ENCODE measurements around the gene PARN. TPM values are rescaled to one million over a fixed set of nuclear protein-coding genes. Genes with fewer than 3 reads are reported as not detected.

The PARN gene
- polyA plus RNA-seq, 1 experiment = 33.9 TPM

DNA sequence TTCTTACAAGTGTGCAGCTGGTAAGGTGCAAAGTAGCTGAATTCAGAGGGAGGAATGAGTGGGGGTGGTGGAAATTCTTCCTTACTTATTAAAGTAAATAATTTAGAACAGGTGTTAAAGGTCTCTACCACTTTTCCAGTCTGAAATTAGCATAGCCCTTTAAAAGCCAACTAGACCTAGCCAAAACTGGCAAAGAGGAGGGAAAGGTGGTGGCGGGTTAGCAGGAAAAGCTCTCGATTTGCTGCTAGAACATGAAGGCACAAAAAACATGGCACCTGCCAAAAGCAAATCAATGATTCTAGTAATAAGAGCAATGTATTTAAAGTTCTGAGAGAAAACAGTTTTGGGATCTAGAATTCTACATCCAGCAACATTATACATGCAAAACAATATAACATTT lies 157.7 kb downstream of the PARN start:
- ChIA-PET POLR2A (no interaction called here), CTCF (no interaction called here)

DNA sequence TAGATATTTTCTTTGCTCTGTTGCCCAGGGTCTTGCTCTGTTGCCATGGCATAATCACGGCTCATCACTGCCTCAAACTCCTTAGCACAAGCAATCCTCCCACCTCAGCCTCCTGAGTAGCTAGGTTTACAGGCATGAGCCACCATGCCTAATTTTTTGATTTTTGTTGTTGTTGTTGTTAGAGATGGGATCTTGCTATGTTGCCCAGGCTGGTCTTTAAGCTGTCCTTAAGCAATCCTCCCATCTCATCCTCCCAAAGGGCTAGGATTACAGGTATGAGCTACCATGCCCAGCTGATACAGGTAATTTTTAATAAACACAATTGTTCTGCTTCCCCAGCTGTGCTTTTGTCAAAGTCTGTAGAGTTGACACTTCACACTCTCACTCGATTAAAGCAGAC lies 159.3 kb downstream of the PARN start:
- Histone ChIP-seq H3K9me3 (ENCODE audit: control insufficient read depth, insufficient read depth, low read length) (no peaks in the 10 kb centered on the region), H3K27ac (ENCODE audit: low read depth, low read length) (no peak overlapping the region), H3K4me3 (ENCODE audit: low read depth, low read length) (no peak overlapping the region), H3K27me3 (ENCODE audit: control insufficient read depth, insufficient read depth, low read length) (no peaks in the 10 kb centered on the region)
- TF ChIP-seq, protein P1, sequence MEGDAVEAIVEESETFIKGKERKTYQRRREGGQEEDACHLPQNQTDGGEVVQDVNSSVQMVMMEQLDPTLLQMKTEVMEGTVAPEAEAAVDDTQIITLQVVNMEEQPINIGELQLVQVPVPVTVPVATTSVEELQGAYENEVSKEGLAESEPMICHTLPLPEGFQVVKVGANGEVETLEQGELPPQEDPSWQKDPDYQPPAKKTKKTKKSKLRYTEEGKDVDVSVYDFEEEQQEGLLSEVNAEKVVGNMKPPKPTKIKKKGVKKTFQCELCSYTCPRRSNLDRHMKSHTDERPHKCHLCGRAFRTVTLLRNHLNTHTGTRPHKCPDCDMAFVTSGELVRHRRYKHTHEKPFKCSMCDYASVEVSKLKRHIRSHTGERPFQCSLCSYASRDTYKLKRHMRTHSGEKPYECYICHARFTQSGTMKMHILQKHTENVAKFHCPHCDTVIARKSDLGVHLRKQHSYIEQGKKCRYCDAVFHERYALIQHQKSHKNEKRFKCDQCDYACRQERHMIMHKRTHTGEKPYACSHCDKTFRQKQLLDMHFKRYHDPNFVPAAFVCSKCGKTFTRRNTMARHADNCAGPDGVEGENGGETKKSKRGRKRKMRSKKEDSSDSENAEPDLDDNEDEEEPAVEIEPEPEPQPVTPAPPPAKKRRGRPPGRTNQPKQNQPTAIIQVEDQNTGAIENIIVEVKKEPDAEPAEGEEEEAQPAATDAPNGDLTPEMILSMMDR (IDR thresholded peaks at IDR 0.05; ENCODE audit: low read depth, low read length) = no peak
- ChIA-PET CTCF (interaction anchor here (1.0 to 1.5 kb wide), 2 partner anchors 21 to 58 kb away, joined by 3 to 4 read pairs; no protein-coding TSS in a partner anchor), POLR2A (no interaction called here)
- DNase-seq (ENCODE audit: low read depth, low spot score) = no peak

More for the DNA sequence above, 157.7 kb downstream of the PARN start:
- no peak for DNase-seq (ENCODE audit: low read depth, low spot score)
- H3K4me3 ChIP-seq (ENCODE audit: low read depth, low read length) = no peak overlapping the region
- no peak overlapping the region for H3K27ac ChIP-seq (ENCODE audit: low read depth, low read length)
- no peaks in the 10 kb centered on the region for H3K27me3 ChIP-seq (ENCODE audit: control insufficient read depth, insufficient read depth, low read length)
- TF ChIP-seq, protein P1 (IDR thresholded peaks at IDR 0.05; ENCODE audit: low read depth, low read length) = no peak
- H3K9me3 ChIP-seq (ENCODE audit: control insufficient read depth, insufficient read depth, low read length) = no peaks in the 10 kb centered on the region

DNA sequence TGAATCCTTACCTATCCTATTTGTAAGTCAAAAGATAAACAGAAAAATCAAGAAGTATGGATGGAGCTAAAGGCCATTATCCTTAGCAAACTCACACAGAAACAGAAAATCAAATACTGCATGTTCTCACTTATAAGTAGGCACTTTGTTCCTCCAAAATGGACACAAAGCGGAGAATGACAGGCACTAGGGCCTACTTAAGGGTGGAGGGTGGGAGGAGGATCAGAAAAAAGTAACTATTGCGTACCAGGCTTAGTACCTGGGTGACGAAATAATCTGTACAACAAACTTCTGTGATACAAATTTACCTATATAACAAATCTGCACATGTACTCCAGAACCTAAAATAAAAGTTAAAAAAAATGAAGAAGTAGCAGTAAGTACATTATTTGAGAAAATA lies 164.3 kb downstream of the PARN start:
- peaks cover 10% of the 10 kb centered on the region for H3K9me3 ChIP-seq (ENCODE audit: control insufficient read depth, insufficient read depth, low read length)
- no peak overlapping the region for H3K4me3 ChIP-seq (ENCODE audit: low read depth, low read length)
- TF ChIP-seq, protein P1 (IDR thresholded peaks at IDR 0.05; ENCODE audit: low read depth, low read length) = no peak
- ChIA-PET CTCF (interaction anchor here (0.8 kb wide), 1 partner anchor 23 kb away, joined by 10 read pairs; no protein-coding TSS in a partner anchor), POLR2A (no interaction called here)
- DNase-seq (ENCODE audit: low read depth, low spot score) = no peak
- H3K27me3 ChIP-seq (ENCODE audit: control insufficient read depth, insufficient read depth, low read length) = no peaks in the 10 kb centered on the region
- no peak overlapping the region for H3K27ac ChIP-seq (ENCODE audit: low read depth, low read length)

DNA sequence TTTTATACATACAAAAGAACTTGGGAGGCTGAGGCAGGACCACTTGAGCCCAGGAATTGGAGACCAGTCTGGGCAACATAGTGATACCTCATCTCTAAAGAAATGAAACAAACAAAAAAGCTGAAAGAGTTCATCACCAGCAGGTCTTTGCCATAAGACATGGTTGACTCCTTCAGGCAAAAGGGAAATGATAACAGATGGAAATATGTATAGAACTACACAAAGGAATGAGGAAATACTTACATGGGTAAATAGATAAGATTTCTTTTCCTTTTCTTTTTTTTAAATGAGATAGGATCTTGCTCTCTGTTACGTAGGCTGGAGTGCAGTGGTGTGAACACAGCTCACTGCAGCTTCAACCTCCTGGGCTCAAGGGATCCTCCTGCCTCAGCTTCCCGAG lies 165.3 kb downstream of the PARN start:
- POLR2A ChIA-PET = no interaction called here
- no peak for DNase-seq (ENCODE audit: low read depth, low spot score)
- Histone ChIP-seq H3K27me3 (ENCODE audit: control insufficient read depth, insufficient read depth, low read length) (no peaks in the 10 kb centered on the region), H3K27ac (ENCODE audit: low read depth, low read length) (no peak overlapping the region), H3K4me3 (ENCODE audit: low read depth, low read length) (no peak overlapping the region), H3K9me3 (ENCODE audit: control insufficient read depth, insufficient read depth, low read length) (peaks cover 10% of the 10 kb centered on the region)
- CTCF ChIA-PET = interaction anchor here (0.6 kb wide), 1 partner anchor 46 kb away, joined by 3 read pairs; no protein-coding TSS in a partner anchor
- TF ChIP-seq, protein P1 (IDR thresholded peaks at IDR 0.05; ENCODE audit: low read depth, low read length) = no peak

DNA sequence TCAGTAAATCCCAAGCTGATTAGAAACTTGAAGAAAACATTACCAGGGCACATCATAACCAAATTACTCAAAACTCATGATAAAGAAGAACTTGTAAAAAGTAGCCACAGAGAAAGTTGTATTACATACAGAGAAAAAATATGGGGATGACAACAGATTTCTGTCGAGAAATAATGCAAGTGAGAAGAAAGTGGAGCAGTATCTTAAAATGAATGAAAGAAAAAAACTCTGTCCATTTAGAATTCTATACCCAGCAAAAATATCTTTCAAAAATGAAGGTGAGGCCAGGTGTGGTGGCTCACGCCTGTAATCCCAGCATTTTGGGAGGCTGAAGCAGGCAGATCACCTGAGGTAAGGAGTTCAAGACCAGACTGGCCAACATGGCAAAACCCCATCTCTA lies 165.9 kb downstream of the PARN start:
- H3K9me3 ChIP-seq (ENCODE audit: control insufficient read depth, insufficient read depth, low read length) = peaks cover 10% of the 10 kb centered on the region
- H3K4me3 ChIP-seq (ENCODE audit: low read depth, low read length) = no peak overlapping the region
- no peak overlapping the region for H3K27ac ChIP-seq (ENCODE audit: low read depth, low read length)
- POLR2A ChIA-PET = no interaction called here
- CTCF ChIA-PET = no interaction called here
- TF ChIP-seq, protein P1 (IDR thresholded peaks at IDR 0.05; ENCODE audit: low read depth, low read length) = no peak
- DNase-seq (ENCODE audit: low read depth, low spot score) = no peak
- H3K27me3 ChIP-seq (ENCODE audit: control insufficient read depth, insufficient read depth, low read length) = no peaks in the 10 kb centered on the region

Data from AG04450 (cell line).